RWPE2 (cell line): ENCODE data around the gene GAGE13.
"Not testable (repeated sequence)": the region's sequence is repeated elsewhere in the genome, so short reads cannot be mapped to it uniquely, and the experiment has no call there.

Experiments used
- ATAC-seq: fragments of 200-7000 bp; cut with Tn5 transposase; 3 replicates; pipeline ENCODE4 v1.9.1; 2021; ENCODE audit warnings: low read depth
- DNase-seq: peaks from one replicate; pipeline ENCODE4 v3.0.0-alpha.2; 2020; ENCODE audit warnings: low spot score
- H3K27ac ChIP-seq: fragments of 450-650 bp; 2 replicates; pipeline ENCODE4 v1.5.1; 2017; ENCODE audit warnings: mild to moderate bottlenecking; ENCODE audit not compliant: poor library complexity, severe bottlenecking
- H3K27me3 ChIP-seq: fragments of 250-450 bp; sonication (Bioruptor Pico); 2 replicates; pipeline ENCODE4 v1.5.1; 2021; ENCODE audit warnings: mild to moderate bottlenecking, moderate library complexity; ENCODE audit not compliant: insufficient read depth, poor library complexity, severe bottlenecking
- H3K36me3 ChIP-seq: fragments of 250-450 bp; sonication (Bioruptor Pico); 2 replicates; pipeline ENCODE4 v1.5.1; 2020; ENCODE audit warnings: low read depth, mild to moderate bottlenecking, moderate library complexity
- H3K4me1 ChIP-seq: fragments of 250-450 bp; sonication (Bioruptor Pico); 2 replicates; pipeline ENCODE4 v1.5.1; 2021; ENCODE audit warnings: mild to moderate bottlenecking, moderate library complexity; ENCODE audit not compliant: insufficient read depth, poor library complexity, severe bottlenecking
- H3K4me3 ChIP-seq: fragments of 250-450 bp; sonication (Bioruptor Pico); 2 replicates; pipeline ENCODE4 v1.5.1; 2021; ENCODE audit warnings: mild to moderate bottlenecking, moderate library complexity; ENCODE audit not compliant: severe bottlenecking
- H3K9me3 ChIP-seq: fragments of 250-450 bp; sonication (Bioruptor Pico); 2 replicates; pipeline ENCODE4 v1.5.1; 2021; ENCODE audit warnings: mild to moderate bottlenecking, moderate library complexity; ENCODE audit not compliant: severe bottlenecking
- CTCF ChIP-seq: fragments of 450-650 bp; IDR thresholded peaks from one replicate; pipeline ENCODE4 v1.5.1; 2017; ENCODE audit warnings: mild to moderate bottlenecking, moderate library complexity; ENCODE audit not compliant: poor library complexity, severe bottlenecking

Gene GAGE13

GRCh38 chrX:49310371-49310770, 21.0 kb upstream of the GAGE13 start:
- Histone ChIP-seq H3K4me3 (no peak overlapping the region), H3K36me3 (no peaks in the 10 kb centered on the region), H3K4me1 (no peaks in the 10 kb centered on the region), H3K9me3 (no peaks in the 10 kb centered on the region), H3K27ac (no peak overlapping the region), H3K27me3 (no peaks in the 10 kb centered on the region)
- no peak for TF ChIP-seq CTCF
- ATAC-seq (no peak), DNase-seq (no peak)

- DNase-seq (no peak), ATAC-seq (no peak)
- H3K27ac ChIP-seq: no peak overlapping the region
- H3K9me3 ChIP-seq: no peaks in the 10 kb centered on the region
- no peaks in the 10 kb centered on the region for H3K36me3 ChIP-seq
- no peaks in the 10 kb centered on the region for H3K4me1 ChIP-seq
- no peaks in the 10 kb centered on the region for H3K27me3 ChIP-seq
- no peak overlapping the region for H3K4me3 ChIP-seq
- no peak for TF ChIP-seq CTCF
These were observed 19.2 kb upstream of the GAGE13 start for GRCh38 chrX:49312176-49312575.

GRCh38 chrX:49316085-49316484, 15.3 kb upstream of the GAGE13 start:
- TF ChIP-seq CTCF: no peak
- no peaks in the 10 kb centered on the region for H3K36me3 ChIP-seq

DNA sequence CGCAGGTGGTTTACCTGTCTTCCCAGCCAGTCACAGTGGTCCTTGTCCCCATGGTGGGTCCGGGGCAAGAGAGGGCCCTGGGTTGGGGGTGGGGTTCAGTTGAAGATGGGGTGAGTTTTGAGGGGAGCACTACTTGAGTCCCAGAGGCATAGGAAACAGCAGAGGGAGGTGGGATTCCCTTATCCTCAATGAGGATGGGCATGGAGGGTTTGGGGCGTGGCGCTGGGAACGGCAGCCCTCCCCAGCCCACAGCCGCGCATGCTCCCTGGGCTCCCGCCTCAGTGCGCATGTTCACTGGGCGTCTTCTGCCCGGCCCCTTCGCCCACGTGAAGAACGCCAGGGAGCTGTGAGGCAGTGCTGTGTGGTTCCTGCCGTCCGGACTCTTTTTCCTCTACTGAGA, 9.6 kb upstream of the GAGE13 start, which contains the start of gene GAGE12J:
Gene GAGE12J, plus strand, starts transcription at position 301 of the 400 bp plus-strand sequence. CDS start 1,157 bp downstream, outside the sequence.
- H3K4me1 ChIP-seq, H3K36me3 ChIP-seq, H3K27ac ChIP-seq, H3K4me3 ChIP-seq, DNase-seq, H3K27me3 ChIP-seq, H3K9me3 ChIP-seq, ATAC-seq: not testable (repeated sequence)

More at GRCh38 chrX:49316085-49316484, 15.3 kb upstream of the GAGE13 start:
- H3K9me3 ChIP-seq: no peaks in the 10 kb centered on the region
- no peak for ATAC-seq
- no peak overlapping the region for H3K4me3 ChIP-seq
- no peaks in the 10 kb centered on the region for H3K27me3 ChIP-seq
- DNase-seq: no peak
- H3K4me1 ChIP-seq: no peaks in the 10 kb centered on the region
- H3K27ac ChIP-seq: no peak overlapping the region

DNA sequence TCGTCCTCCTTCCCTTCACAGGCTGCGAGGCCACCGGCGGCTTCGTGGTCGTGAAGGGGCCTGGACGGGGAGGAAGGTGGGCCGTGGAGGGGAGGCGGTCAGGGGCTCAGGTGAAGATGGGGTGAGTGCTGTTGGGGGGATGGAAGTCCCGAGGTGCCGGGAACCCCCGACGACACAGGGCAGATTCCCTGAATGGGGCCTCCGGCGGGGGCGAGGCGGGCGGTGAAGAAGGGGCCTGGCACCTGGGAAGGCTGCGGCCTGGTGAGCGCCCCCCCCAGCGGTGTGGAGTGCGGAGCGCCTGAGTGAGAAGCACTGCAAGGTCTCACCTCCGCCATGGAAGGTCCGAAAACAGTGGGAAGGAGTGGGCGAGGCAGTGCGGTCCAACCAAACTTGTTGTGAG, 9.1 kb upstream of the GAGE13 start:
- not testable (repeated sequence) for H3K27me3 ChIP-seq, DNase-seq, H3K4me3 ChIP-seq, H3K36me3 ChIP-seq, H3K9me3 ChIP-seq, H3K4me1 ChIP-seq, H3K27ac ChIP-seq, ATAC-seq

- not testable (repeated sequence) for ATAC-seq, H3K36me3 ChIP-seq, H3K27ac ChIP-seq, DNase-seq, H3K27me3 ChIP-seq, H3K4me3 ChIP-seq, H3K9me3 ChIP-seq, H3K4me1 ChIP-seq
These were observed 7.6 kb upstream of the GAGE13 start for GRCh38 chrX:49323735-49324134.

GRCh38 chrX:49330421-49330820, 961 bp upstream of the GAGE13 start:
- H3K36me3 ChIP-seq, ATAC-seq, H3K9me3 ChIP-seq, H3K4me3 ChIP-seq, H3K4me1 ChIP-seq, H3K27ac ChIP-seq, H3K27me3 ChIP-seq, DNase-seq: not testable (repeated sequence)

DNA sequence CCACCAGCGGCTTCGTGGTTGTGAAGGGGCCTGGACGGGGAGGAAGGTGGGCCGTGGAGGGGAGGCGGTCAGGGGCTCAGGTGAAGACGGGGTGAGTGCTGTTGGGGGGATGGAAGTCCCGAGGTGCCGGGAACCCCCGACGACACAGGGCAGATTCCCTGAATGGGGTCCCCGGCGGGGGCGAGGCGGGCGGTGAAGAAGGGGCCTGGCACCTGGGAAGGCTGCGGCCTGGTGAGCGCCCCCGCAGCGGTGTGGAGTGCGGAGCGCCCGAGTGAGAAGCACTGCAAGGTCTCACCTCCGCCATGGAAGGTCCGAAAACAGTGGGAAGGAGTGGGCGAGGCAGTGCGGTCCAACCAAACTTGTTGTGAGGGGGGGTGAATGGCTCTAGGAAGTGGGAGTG, 459 bp downstream of the GAGE13 start:
- ATAC-seq, H3K27ac ChIP-seq, H3K4me3 ChIP-seq, H3K27me3 ChIP-seq, H3K36me3 ChIP-seq, H3K4me1 ChIP-seq, H3K9me3 ChIP-seq, DNase-seq: not testable (repeated sequence)

DNA sequence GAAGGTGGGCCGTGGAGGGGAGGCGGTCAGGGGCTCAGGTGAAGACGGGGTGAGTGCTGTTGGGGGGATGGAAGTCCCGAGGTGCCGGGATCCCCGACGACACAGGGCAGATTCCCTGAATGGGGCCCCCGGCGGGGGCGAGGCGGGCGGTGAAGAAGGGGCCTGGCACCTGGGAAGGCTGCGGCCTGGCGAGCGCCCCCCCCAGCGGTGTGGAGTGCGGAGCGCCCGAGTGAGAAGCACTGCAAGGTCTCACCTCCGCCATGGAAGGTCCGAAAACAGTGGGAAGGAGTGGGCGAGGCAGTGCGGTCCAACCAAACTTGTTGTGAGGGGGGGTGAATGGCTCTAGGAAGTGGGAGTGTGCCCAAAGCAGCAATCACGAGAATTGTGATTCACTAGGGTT, 10.1 kb downstream of the GAGE13 start:
- not testable (repeated sequence) for ATAC-seq, H3K9me3 ChIP-seq, H3K27me3 ChIP-seq, H3K4me1 ChIP-seq, H3K36me3 ChIP-seq, DNase-seq, H3K4me3 ChIP-seq, H3K27ac ChIP-seq
